Measurements from ENCODE around the gene FGR. TPM values are rescaled to one million over a fixed set of nuclear protein-coding genes. Genes with fewer than 3 reads are reported as not detected.
"Not testable (repeated sequence)": the region's sequence is repeated elsewhere in the genome, so short reads cannot be mapped to it uniquely, and the experiment has no call there.

FGR gene
- 100 to 1,000 TPM in 1 of 5 experiments, 10 to 100 TPM in 1, 1 to 10 TPM in 2, under 1 TPM in 1; 0.15 to 246 (median 1.9) TPM for total RNA-seq
- polyA plus RNA-seq = under 1 TPM; 0.70 to 0.72 TPM
- total RNA-seq = 0.40 reads per million

DNA sequence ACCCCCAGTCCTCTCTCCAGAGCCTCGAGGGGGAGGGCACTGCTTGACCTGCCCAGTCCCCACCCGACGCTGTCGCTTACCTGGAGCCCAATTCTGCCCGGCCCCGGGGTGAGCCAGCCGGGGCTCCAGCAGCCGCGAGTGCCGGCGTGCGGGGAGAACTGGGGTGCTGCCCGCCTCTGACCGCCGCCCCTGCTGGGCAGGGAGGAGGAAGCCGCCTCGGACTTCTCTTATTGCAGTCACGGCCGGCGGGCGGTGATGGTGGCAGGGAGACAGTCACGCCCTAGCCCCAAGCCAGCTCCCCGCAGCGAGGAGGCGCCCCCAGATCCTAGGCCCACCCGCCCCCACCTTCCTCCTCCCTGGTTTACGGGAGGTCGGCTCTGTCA lies at the start of gene FGR:
FGR (minus strand) TSS at position 201 of the 383 bp plus-strand sequence. CDS start 11,269 bp downstream, outside the sequence.
- Mint-ChIP-seq H3K4me1 (peaks cover 37 to 79% (median 65%) of the 10 kb centered on the region in 7 donors), H3K36me3 (no peaks in the 10 kb centered on the region), H3K27ac (peak within 1 kb of the TSS; percentile 46 to 84 (median 67)), H3K4me3 (peak within 1 kb of the TSS; percentile 36 to 82 (median 74)), H3K27me3 (no peaks in the 10 kb centered on the region), H3K9me3 (no peaks in the 10 kb centered on the region)
- CTCF ChIA-PET = no interaction called here
- POLR2A ChIA-PET = interaction anchor here (1.3 kb wide), 1 partner anchor 12 kb away, joined by 3 read pairs; no protein-coding TSS in a partner anchor
- Histone ChIP-seq H3K27me3 (ENCODE audit: control insufficient read depth in 2 of 2, insufficient read depth in 2 of 2, low read length in 2 of 2) (no peaks in the 10 kb centered on the region), H3K4me1 (ENCODE audit: control insufficient read depth in 2 of 2, insufficient read depth in 2 of 2, low read length in 2 of 2) (peaks cover 38 to 52% of the 10 kb centered on the region in 2 donors), H3K36me3 (ENCODE audit: control insufficient read depth in 2 of 3, insufficient read depth in 3 of 3, low read length in 3 of 3) (no peaks in the 10 kb centered on the region), H3K27ac (ENCODE audit: low read depth, low read length) (peak within 1 kb of the TSS; percentile 51), H3K9me3 (ENCODE audit: control insufficient read depth in 2 of 3, low read length in 3 of 3) (no peaks in the 10 kb centered on the region), H3K4me3 (ENCODE audit: low read length) (peak within 1 kb of the TSS; percentile 50)
- DNase-seq (no peak), ATAC-seq (peak; percentile 34)
- intact Hi-C loops (cut with micrococcal nuclease) = loop anchor here in 1 of 2 donors (1.0 kb wide), 1 partner anchor 25 kb away; no protein-coding TSS in a partner anchor

- H3K27ac Mint-ChIP-seq = no peak overlapping the region
- DNase-seq = no peak
- peaks cover 5 to 14% (median 8%) of the 10 kb centered on the region in 5 donors for H3K36me3 Mint-ChIP-seq
- no peak overlapping the region for H3K4me3 Mint-ChIP-seq
- POLR2A ChIA-PET = no interaction called here
- H3K9me3 Mint-ChIP-seq = peaks cover 0 to 36% (median 16%) of the 10 kb centered on the region in 11 donors
- Histone ChIP-seq H3K4me3 (ENCODE audit: low read length) (no peak overlapping the region), H3K9me3 (ENCODE audit: control insufficient read depth in 2 of 3, low read length in 3 of 3) (peaks cover 0 to 16% (median 0%) of the 10 kb centered on the region in 3 experiments), H3K36me3 (ENCODE audit: control insufficient read depth in 2 of 3, insufficient read depth in 3 of 3, low read length in 3 of 3) (no peaks in the 10 kb centered on the region), H3K27ac (ENCODE audit: low read depth, low read length) (no peak overlapping the region), H3K4me1 (ENCODE audit: control insufficient read depth in 2 of 2, insufficient read depth in 2 of 2, low read length in 2 of 2) (no peaks in the 10 kb centered on the region), H3K27me3 (ENCODE audit: control insufficient read depth in 2 of 2, insufficient read depth in 2 of 2, low read length in 2 of 2) (no peaks in the 10 kb centered on the region)
- CTCF ChIA-PET = no interaction called here
- ATAC-seq = no peak
- peaks cover 0 to 1% (median 0%) of the 10 kb centered on the region in 7 donors for H3K4me1 Mint-ChIP-seq
- intact Hi-C loops (cut with micrococcal nuclease) = no loop called here
- peaks cover 0 to 10% (median 0%) of the 10 kb centered on the region in 5 donors for H3K27me3 Mint-ChIP-seq
These were observed 49.2 kb upstream of the FGR start for GRCh38 chr1:27684176-27684575.

DNA sequence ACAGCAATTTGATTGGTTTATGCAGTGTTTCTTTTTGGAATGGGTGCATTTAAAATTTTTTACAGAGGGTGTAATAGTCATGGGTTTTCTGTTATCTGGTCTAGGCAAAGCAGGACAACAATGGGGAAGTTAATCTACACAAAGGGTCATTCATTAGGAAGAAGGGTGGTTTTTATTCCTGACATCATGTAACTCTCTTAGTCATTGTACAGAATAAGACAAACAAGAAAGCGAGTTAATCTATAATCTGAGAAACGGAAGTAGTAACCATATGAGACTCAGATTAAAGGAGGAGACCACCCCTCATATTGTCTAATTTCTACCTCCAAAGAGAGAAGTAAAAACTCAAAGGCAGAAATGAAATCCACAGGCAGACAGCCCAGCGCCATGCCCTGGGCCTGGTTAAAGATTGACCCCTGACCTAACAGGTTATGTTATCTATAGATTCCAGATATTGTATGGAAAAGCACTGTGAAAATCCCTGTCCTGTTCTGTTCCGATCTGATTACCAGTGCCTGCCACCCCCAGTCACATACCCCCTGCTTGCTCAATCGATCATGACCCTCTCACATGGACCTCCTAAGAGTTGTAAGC lies 47.5 kb upstream of the FGR start:
- H3K27me3 ChIP-seq (ENCODE audit: control insufficient read depth in 2 of 2, insufficient read depth in 2 of 2, low read length in 2 of 2) = no peaks in the 10 kb centered on the region
- DNase-seq = no peak
- no peaks in the 10 kb centered on the region for H3K36me3 ChIP-seq (ENCODE audit: control insufficient read depth in 2 of 3, insufficient read depth in 3 of 3, low read length in 3 of 3)
- ChIA-PET CTCF (interaction anchor here (0.8 kb wide), 1 partner anchor 19 kb away, joined by 3 read pairs; no protein-coding TSS in a partner anchor), POLR2A (interaction anchor here (0.6 kb wide), 1 partner anchor 9 kb away, joined by 3 read pairs; no protein-coding TSS in a partner anchor)
- Mint-ChIP-seq H3K4me1 (no peaks in the 10 kb centered on the region), H3K27me3 (peaks cover 0 to 10% (median 0%) of the 10 kb centered on the region in 5 donors), H3K4me3 (no peak overlapping the region), H3K9me3 (peaks cover 0 to 40% (median 16%) of the 10 kb centered on the region in 11 donors), H3K27ac (no peak overlapping the region), H3K36me3 (peaks cover 5 to 14% (median 10%) of the 10 kb centered on the region in 5 donors)
- no peak overlapping the region for H3K4me3 ChIP-seq (ENCODE audit: low read length)
- intact Hi-C loops (cut with micrococcal nuclease) = no loop called here
- no peaks in the 10 kb centered on the region for H3K4me1 ChIP-seq (ENCODE audit: control insufficient read depth in 2 of 2, insufficient read depth in 2 of 2, low read length in 2 of 2)
- peaks cover 0 to 16% (median 0%) of the 10 kb centered on the region in 3 experiments for H3K9me3 ChIP-seq (ENCODE audit: control insufficient read depth in 2 of 3, low read length in 3 of 3)
- H3K27ac ChIP-seq (ENCODE audit: low read depth, low read length) = no peak overlapping the region
- ATAC-seq = no peak

DNA sequence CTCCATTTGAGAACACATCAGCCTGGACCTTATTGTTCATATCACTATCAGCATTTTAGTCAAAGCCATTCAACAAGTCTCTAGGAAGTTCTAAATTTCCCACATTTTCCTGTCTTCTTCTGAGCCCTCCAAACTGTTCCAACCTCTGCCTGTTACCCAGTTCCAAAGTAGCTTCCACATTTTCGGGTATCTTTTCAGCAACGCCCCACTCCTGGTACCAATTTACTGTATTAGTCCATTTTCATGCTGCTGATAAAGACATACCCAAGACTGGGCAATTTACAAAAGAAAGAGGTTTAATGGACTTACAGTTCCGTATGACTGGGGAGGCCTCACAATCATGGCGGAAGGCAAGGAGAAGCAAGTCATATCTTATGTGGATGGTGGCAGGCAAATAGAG lies 46.6 kb upstream of the FGR start:
- Mint-ChIP-seq H3K27me3 (peaks cover 0 to 10% (median 0%) of the 10 kb centered on the region in 5 donors), H3K36me3 (peaks cover 5 to 14% (median 10%) of the 10 kb centered on the region in 5 donors), H3K9me3 (peaks cover 0 to 40% (median 16%) of the 10 kb centered on the region in 11 donors)
- H3K27ac Mint-ChIP-seq; H3K4me3 ChIP-seq (ENCODE audit: low read length); H3K4me3 Mint-ChIP-seq; DNase-seq; CTCF ChIA-PET; H3K4me1 ChIP-seq (ENCODE audit: control insufficient read depth in 2 of 2, insufficient read depth in 2 of 2, low read length in 2 of 2); H3K27me3 ChIP-seq (ENCODE audit: control insufficient read depth in 2 of 2, insufficient read depth in 2 of 2, low read length in 2 of 2); ATAC-seq; H3K27ac ChIP-seq (ENCODE audit: low read depth, low read length); H3K4me1 Mint-ChIP-seq; POLR2A ChIA-PET; intact Hi-C loops (cut with micrococcal nuclease); H3K36me3 ChIP-seq (ENCODE audit: control insufficient read depth in 2 of 3, insufficient read depth in 3 of 3, low read length in 3 of 3): not testable (repeated sequence)
- peaks cover 0 to 16% (median 0%) of the 10 kb centered on the region in 3 experiments for H3K9me3 ChIP-seq (ENCODE audit: control insufficient read depth in 2 of 3, low read length in 3 of 3)

DNA sequence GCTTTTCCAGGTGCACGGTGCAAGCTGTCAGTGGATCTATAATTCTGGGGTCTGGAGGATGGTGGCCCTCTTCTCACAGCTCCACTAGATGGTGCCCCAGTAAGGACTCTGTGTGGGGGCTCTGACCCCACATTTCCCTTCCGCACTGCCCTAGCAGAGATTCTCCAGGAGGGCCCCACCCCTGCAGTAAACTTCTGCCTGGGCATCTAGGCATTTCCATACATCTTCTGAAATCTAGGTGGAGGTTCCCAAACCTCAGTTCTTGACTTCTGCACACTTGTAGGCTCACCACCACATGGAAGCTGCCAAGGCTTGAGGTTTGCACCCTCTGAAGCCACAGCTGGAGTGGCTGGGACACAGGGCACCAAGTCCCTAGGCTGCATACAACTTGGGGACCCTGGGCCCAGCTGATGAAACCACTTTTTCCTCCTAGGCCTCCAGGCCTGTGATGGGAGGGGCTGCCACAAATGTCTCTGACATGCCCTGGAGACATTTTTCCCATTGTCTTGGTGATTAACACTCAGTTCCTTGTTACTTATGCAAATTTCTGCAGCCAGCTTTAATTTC lies 45.3 kb upstream of the FGR start:
- H3K27ac Mint-ChIP-seq; H3K4me3 ChIP-seq (ENCODE audit: low read length); H3K4me3 Mint-ChIP-seq; H3K36me3 ChIP-seq (ENCODE audit: control insufficient read depth in 2 of 3, insufficient read depth in 3 of 3, low read length in 3 of 3); intact Hi-C loops (cut with micrococcal nuclease); H3K4me1 ChIP-seq (ENCODE audit: control insufficient read depth in 2 of 2, insufficient read depth in 2 of 2, low read length in 2 of 2); H3K4me1 Mint-ChIP-seq; DNase-seq; H3K27ac ChIP-seq (ENCODE audit: low read depth, low read length); ATAC-seq; H3K27me3 ChIP-seq (ENCODE audit: control insufficient read depth in 2 of 2, insufficient read depth in 2 of 2, low read length in 2 of 2): not testable (repeated sequence)
- ChIA-PET POLR2A (interaction anchor here (0.6 to 1.1 kb wide), 3 partner anchors 13 to 1077 kb away, joined by 3 to 4 read pairs (median 3); no protein-coding TSS in a partner anchor), CTCF (interaction anchor here (0.7 kb wide), 1 partner anchor 11 kb away, joined by 3 read pairs; no protein-coding TSS in a partner anchor)
- H3K9me3 Mint-ChIP-seq = peaks cover 0 to 40% (median 16%) of the 10 kb centered on the region in 11 donors
- peaks cover 5 to 14% (median 11%) of the 10 kb centered on the region in 5 donors for H3K36me3 Mint-ChIP-seq
- H3K9me3 ChIP-seq (ENCODE audit: control insufficient read depth in 2 of 3, low read length in 3 of 3) = peaks cover 0 to 16% (median 0%) of the 10 kb centered on the region in 3 experiments
- peaks cover 0 to 12% (median 0%) of the 10 kb centered on the region in 5 donors for H3K27me3 Mint-ChIP-seq

GRCh38 chr1:27678747-27679146 lies 43.8 kb upstream of the FGR start:
- Mint-ChIP-seq H3K36me3 (peaks cover 5 to 14% (median 11%) of the 10 kb centered on the region in 5 donors), H3K27ac (no peak overlapping the region), H3K4me1 (no peaks in the 10 kb centered on the region), H3K27me3 (peaks cover 0 to 6% (median 0%) of the 10 kb centered on the region in 5 donors), H3K4me3 (no peak overlapping the region), H3K9me3 (peaks cover 0 to 40% (median 16%) of the 10 kb centered on the region in 11 donors)
- H3K27ac ChIP-seq (ENCODE audit: low read depth, low read length) = no peak overlapping the region
- peaks cover 0 to 16% (median 0%) of the 10 kb centered on the region in 3 experiments for H3K9me3 ChIP-seq (ENCODE audit: control insufficient read depth in 2 of 3, low read length in 3 of 3)
- intact Hi-C loops (cut with micrococcal nuclease) = no loop called here
- POLR2A ChIA-PET = no interaction called here
- no peak for DNase-seq
- ATAC-seq = no peak
- H3K4me3 ChIP-seq (ENCODE audit: low read length) = no peak overlapping the region
- CTCF ChIA-PET = interaction anchor here (0.7 kb wide), 1 partner anchor 9 kb away, joined by 3 read pairs; no protein-coding TSS in a partner anchor
- H3K36me3 ChIP-seq (ENCODE audit: control insufficient read depth in 2 of 3, insufficient read depth in 3 of 3, low read length in 3 of 3) = no peaks in the 10 kb centered on the region
- no peaks in the 10 kb centered on the region for H3K27me3 ChIP-seq (ENCODE audit: control insufficient read depth in 2 of 2, insufficient read depth in 2 of 2, low read length in 2 of 2)
- H3K4me1 ChIP-seq (ENCODE audit: control insufficient read depth in 2 of 2, insufficient read depth in 2 of 2, low read length in 2 of 2) = no peaks in the 10 kb centered on the region

Measured in naive thymus-derived CD4-positive, alpha-beta T cell (primary cell).